HepG2 (cell line): ENCODE data around the gene PLLP. TPM values are rescaled to one million over a fixed set of nuclear protein-coding genes. Genes with fewer than 3 reads are reported as not detected.
"Not testable (repeated sequence)": the region's sequence is repeated elsewhere in the genome, so short reads cannot be mapped to it uniquely, and the experiment has no call there.

Experiments used
- ATAC-seq: fragments of 200-7000 bp; cut with Tn5 transposase; 3 replicates; pipeline ENCODE4 v1.9.1; 2020; ENCODE audit warnings: mild to moderate bottlenecking, moderate library complexity
- BruUV-seq: library from RNA; stranded (reverse); fragments of 400-500 nt; replicated peaks from 2 replicates; lab custom pipeline; 2021; lab: Mats Ljungman, UMichigan
- CTCF ChIA-PET: fragments of 300-600 bp; formaldehyde crosslinking; extraction: SDS; loops from one replicate; lab custom pipeline; 2021; ENCODE audit warnings: low total read pairs, inconsistent platforms, low intra/inter-chr PET ratio; lab: Yijun Ruan, JAX
- POLR2A ChIA-PET: fragments of 350-600 bp; sonication (Branson Sonifier 250); formaldehyde crosslinking; loops from one replicate; lab custom pipeline; 2020; ENCODE audit warnings: antibody characterized with exemption, inconsistent platforms; lab: Yijun Ruan, JAX
- DNase-seq: peaks from one replicate; pipeline ENCODE4 v3.0.0-alpha.2; 2015; ENCODE audit warnings: low spot score
- FAIRE-seq: peaks from 3 replicates; lab custom pipeline; 2011; peaks lifted over from hg19 to GRCh38; lab: Jason Lieb, UNC
- H2AFZ ChIP-seq: one replicate; pipeline ENCODE4 v1.6.1; 2011; ENCODE audit warnings: low read length, inconsistent platforms
- H3K27ac ChIP-seq: fragments of 300-600 bp; 3 replicates; pipeline ENCODE4 v1.8.0; 2011; ENCODE audit warnings: mixed run types, mild to moderate bottlenecking, mixed read lengths, low read length, inconsistent platforms; ENCODE audit not compliant: insufficient read depth; ENCODE audit errors: extremely low read length
- H3K27me3 ChIP-seq, 2 experiments: fragments of 200-600 bp in 1 of 2; 2 replicates in 1 of 2; 3 replicates in 1 of 2; pipeline versions ENCODE4 v1.6.0 to v1.8.0; 2011; ENCODE audit warnings: low read length in 2 of 2, mild to moderate bottlenecking in 2 of 2, moderate library complexity in 2 of 2, inconsistent platforms in 1 of 2; ENCODE audit not compliant: insufficient read depth in 2 of 2, control insufficient read depth in 1 of 2
- H3K36me3 ChIP-seq, 2 experiments: fragments of 200-600 bp in 1 of 2; replicated peaks in 1 of 2; 2 replicates in 1 of 2; 3 replicates in 1 of 2; pipeline versions ENCODE4 v1.5.1 to v1.8.0; 2011; ENCODE audit warnings: low read length in 2 of 2, inconsistent platforms in 1 of 2; ENCODE audit not compliant: insufficient read depth in 2 of 2, control insufficient read depth in 1 of 2
- H3K4me1 ChIP-seq: 2 replicates; pipeline ENCODE4 v1.5.1; 2012; ENCODE audit warnings: low read length, inconsistent platforms; ENCODE audit not compliant: insufficient read depth
- H3K4me2 ChIP-seq: 2 replicates; pipeline ENCODE4 v1.6.0; 2011; ENCODE audit warnings: low read depth, low read length, inconsistent platforms
- H3K4me3 ChIP-seq, 3 experiments: fragments of 200-600 bp in 1 of 3; sonication (generic), shearing (Covaris generic) in 1 of 3; replicated peaks in 1 of 3; 2 replicates each; pipeline ENCODE4 v1.5.1; 2011 to 2016; ENCODE audit warnings: low read length in 3 of 3, inconsistent platforms in 2 of 3, low read depth in 2 of 3, mild to moderate bottlenecking in 2 of 3, control low read depth in 1 of 3, mixed read lengths in 1 of 3; ENCODE audit not compliant: insufficient read depth in 1 of 3
- H3K79me2 ChIP-seq: one replicate; pipeline ENCODE4 v1.6.1; 2011; ENCODE audit warnings: low read length, inconsistent platforms; ENCODE audit not compliant: insufficient read depth
- H3K9ac ChIP-seq: 2 replicates; pipeline ENCODE4 v1.6.0; 2011; ENCODE audit warnings: mild to moderate bottlenecking, low read depth, low read length, inconsistent platforms; ENCODE audit not compliant: insufficient read depth
- H3K9me3 ChIP-seq: 2 replicates; pipeline ENCODE4 v1.5.1; 2012; ENCODE audit warnings: mild to moderate bottlenecking, low read length
- H4K20me1 ChIP-seq: 2 replicates; pipeline ENCODE4 v1.6.0; 2011; ENCODE audit warnings: inconsistent platforms, mild to moderate bottlenecking, low read length, moderate library complexity; ENCODE audit not compliant: insufficient read depth
- GFI1 ChIP-seq: sonication (generic); formaldehyde crosslinking; IDR thresholded peaks from 2 replicates; pipeline ENCODE4 v1.5.0; 2020; ENCODE audit warnings: missing genetic modification reagents, mild to moderate bottlenecking, borderline replicate concordance
- HNF4A ChIP-seq: sonication (generic); formaldehyde crosslinking; IDR thresholded peaks from 2 replicates; pipeline ENCODE4 v1.4.0; 2020; ENCODE audit warnings: missing genetic modification reagents
- RARA ChIP-seq: IDR thresholded peaks from 2 replicates; pipeline ENCODE4 v1.6.1; 2016; ENCODE audit warnings: missing genetic modification reagents, missing compliant biosample characterization
- SALL1 ChIP-seq: sonication (generic); formaldehyde crosslinking; IDR thresholded peaks from 2 replicates; pipeline ENCODE4 v1.8.0; 2022; ENCODE audit warnings: mild to moderate bottlenecking, missing genetic modification reagents
- TEAD3 ChIP-seq: optimal IDR thresholded peaks from 2 replicates; pipeline ENCODE3; 2016; ENCODE audit warnings: borderline replicate concordance
- ZMYM3 ChIP-seq: sonication (generic); formaldehyde crosslinking; IDR thresholded peaks from 2 replicates; pipeline ENCODE4 v1.5.1; 2020; ENCODE audit warnings: mild to moderate bottlenecking, missing genetic modification reagents
- ZNF501 ChIP-seq: sonication (generic); formaldehyde crosslinking; IDR thresholded peaks from 2 replicates; pipeline ENCODE4 v1.5.1; 2020; ENCODE audit warnings: mild to moderate bottlenecking, moderate library complexity, missing genetic modification reagents
- WGBS: methylation state at CpG from one replicate; pipeline ENCODE4 v1.1.6; 2017; ENCODE audit warnings: low lambda C conversion rate; 5-methylcytosine and 5-hydroxymethylcytosine counted together
- in situ Hi-C: cut with HindIII; loops from 2 replicates; pipeline ENCODE4 v1.10.0; 2017; ENCODE audit warnings: low pct_unique_long_range_greater_than_20kb; ENCODE audit not compliant: extremely low pct_ligation_motif_present
- intact Hi-C: fragments of 100-400 bp; cut with micrococcal nuclease; formaldehyde crosslinking; loops from one replicate; pipeline ENCODE4 v1.10.0; 2022; ENCODE audit not compliant: unreplicated experiment
- polyA plus RNA-seq, 8 experiments: library from polyadenylated mRNA; depleted of rRNA in 3 of 8; stranded (reverse) in 7 of 8; unstranded in 1 of 8; fragments of >200 nt; fragmentation: Illumina TruSeq in 4 of 8; extraction: Trizol in 4 of 8; gene quantifications; 2 replicates each; pipeline versions ENCODE4 v1.2.1 to v1.2.3, GENCODE V29; 2011 to 2016; ENCODE audit warnings: low read depth in 4 of 8, missing spikeins in 1 of 8, mixed read lengths in 1 of 8; ENCODE audit not compliant: insufficient read depth in 1 of 8
- total RNA-seq, 5 experiments: library from RNA; depleted of rRNA; stranded (reverse); fragments of >200 nt; fragmentation: Illumina TruSeq; extraction: Trizol; gene quantifications; 2 replicates each; pipeline ENCODE4 v1.2.3, GENCODE V29; 2016; ENCODE audit warnings: low read depth in 1 of 5
- TF ChIP-seq, protein P1 (sequence below): sonication (generic); formaldehyde crosslinking; conservative IDR thresholded peaks from 2 replicates; pipeline ENCODE4 v1.4.0; 2020; ENCODE audit warnings: mild to moderate bottlenecking, missing genetic modification reagents, moderate library complexity
- TF ChIP-seq, protein P2 (sequence below): IDR thresholded peaks from 2 replicates; pipeline ENCODE4 v1.6.1; 2016; ENCODE audit warnings: low read depth, borderline replicate concordance

The PLLP gene
- total and polyA plus RNA-seq, 2 of the 13 experiments (the other 11 are each of a cell fraction or from before 2014, with no cell fraction given) = 60.6 to 127 TPM

DNA sequence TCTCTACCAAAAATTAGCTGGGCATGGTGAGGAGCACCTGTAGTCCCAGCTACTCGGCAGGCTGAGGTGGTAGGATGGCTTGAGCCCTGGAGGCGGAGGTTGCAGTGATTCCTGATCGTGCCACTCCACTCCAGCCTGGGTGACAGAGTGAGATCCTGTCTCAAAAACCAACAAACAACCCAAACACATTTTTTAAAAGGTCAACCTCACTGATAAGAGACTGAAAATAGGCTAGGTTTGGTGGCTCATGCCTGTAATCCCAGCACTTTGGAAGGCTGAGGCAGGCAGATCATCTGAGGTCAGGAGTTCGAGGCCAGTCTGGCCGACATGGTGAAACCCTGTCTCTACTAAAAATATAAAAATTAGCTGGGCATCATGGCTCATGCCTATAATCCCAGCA, 8.5 kb downstream of the PLLP start:
- FAIRE-seq, H3K9ac ChIP-seq, ATAC-seq, H3K36me3 ChIP-seq, in situ Hi-C loops, H3K27ac ChIP-seq, H4K20me1 ChIP-seq, H3K4me2 ChIP-seq, H3K9me3 ChIP-seq, H2AFZ ChIP-seq, CTCF ChIA-PET, POLR2A ChIA-PET, intact Hi-C loops, H3K27me3 ChIP-seq, H3K4me3 ChIP-seq, DNase-seq, BruUV-seq: not testable (repeated sequence)
- WGBS = 65% methylated on average over 5 of the region's 5 CpGs
- TF ChIP-seq TEAD3 (CRISPR knock-in tag) (peak; percentile 10), SALL1 (CRISPR knock-in tag) (peak; percentile 22; the same call in 1 of the 2 replicates), GFI1 (CRISPR knock-in tag) (peak; percentile 64; the same call in 1 of the 2 replicates), ZNF501 (CRISPR knock-in tag) (peak; percentile 37; the same call in 1 of the 2 replicates), RARA (CRISPR knock-in tag) (peak; percentile 59), HNF4A (CRISPR knock-in tag) (peak; percentile 26; the same call in 1 of the 2 replicates), ZMYM3 (CRISPR knock-in tag) (0 out of 2 replicates have a peak, but pooled peaks have one; percentile 22)
- TF ChIP-seq, protein P1, sequence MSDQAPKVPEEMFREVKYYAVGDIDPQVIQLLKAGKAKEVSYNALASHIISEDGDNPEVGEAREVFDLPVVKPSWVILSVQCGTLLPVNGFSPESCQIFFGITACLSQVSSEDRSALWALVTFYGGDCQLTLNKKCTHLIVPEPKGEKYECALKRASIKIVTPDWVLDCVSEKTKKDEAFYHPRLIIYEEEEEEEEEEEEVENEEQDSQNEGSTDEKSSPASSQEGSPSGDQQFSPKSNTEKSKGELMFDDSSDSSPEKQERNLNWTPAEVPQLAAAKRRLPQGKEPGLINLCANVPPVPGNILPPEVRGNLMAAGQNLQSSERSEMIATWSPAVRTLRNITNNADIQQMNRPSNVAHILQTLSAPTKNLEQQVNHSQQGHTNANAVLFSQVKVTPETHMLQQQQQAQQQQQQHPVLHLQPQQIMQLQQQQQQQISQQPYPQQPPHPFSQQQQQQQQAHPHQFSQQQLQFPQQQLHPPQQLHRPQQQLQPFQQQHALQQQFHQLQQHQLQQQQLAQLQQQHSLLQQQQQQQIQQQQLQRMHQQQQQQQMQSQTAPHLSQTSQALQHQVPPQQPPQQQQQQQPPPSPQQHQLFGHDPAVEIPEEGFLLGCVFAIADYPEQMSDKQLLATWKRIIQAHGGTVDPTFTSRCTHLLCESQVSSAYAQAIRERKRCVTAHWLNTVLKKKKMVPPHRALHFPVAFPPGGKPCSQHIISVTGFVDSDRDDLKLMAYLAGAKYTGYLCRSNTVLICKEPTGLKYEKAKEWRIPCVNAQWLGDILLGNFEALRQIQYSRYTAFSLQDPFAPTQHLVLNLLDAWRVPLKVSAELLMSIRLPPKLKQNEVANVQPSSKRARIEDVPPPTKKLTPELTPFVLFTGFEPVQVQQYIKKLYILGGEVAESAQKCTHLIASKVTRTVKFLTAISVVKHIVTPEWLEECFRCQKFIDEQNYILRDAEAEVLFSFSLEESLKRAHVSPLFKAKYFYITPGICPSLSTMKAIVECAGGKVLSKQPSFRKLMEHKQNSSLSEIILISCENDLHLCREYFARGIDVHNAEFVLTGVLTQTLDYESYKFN (CRISPR knock-in tag) = peak; percentile 24; the same call in 1 of the 2 replicates
- TF ChIP-seq, protein P2, sequence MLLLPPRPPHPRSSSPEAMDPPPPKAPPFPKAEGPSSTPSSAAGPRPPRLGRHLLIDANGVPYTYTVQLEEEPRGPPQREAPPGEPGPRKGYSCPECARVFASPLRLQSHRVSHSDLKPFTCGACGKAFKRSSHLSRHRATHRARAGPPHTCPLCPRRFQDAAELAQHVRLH (CRISPR knock-in tag) = peak; percentile 29; the same call in 1 of the 2 replicates
- peaks cover 100% of the 10 kb centered on the region for H3K4me1 ChIP-seq
- peaks cover 48% of the 10 kb centered on the region for H3K79me2 ChIP-seq
